ENCODE measurements around the gene ARHGAP21. TPM values are rescaled to one million over a fixed set of nuclear protein-coding genes. Genes with fewer than 3 reads are reported as not detected.

The ARHGAP21 gene
- total RNA-seq, 1 donor from 2014 or later = 100 TPM

DNA sequence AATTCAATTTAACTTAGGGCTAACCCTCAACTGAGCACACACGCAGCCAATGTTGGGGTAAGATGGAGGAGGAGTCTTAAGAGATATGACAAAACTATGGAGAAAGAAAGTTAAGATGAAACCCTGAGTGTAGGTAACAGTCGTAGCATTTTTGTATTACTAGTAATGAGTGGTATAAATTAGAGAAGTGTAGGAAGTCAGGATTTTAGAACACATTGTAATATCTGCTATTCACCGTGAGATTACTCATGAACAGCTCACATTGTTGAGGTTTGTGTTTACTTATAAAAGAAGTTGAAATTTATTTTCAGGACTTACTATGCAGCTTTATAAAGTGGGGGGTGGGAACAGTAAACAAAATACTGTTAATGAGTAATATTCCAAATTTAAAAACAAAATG, 107.2 kb downstream of the ARHGAP21 start:
- no peak overlapping the region for H3K27ac Mint-ChIP-seq (ENCODE audit: unreplicated experiment)
- TF ChIP-seq, protein P1, sequence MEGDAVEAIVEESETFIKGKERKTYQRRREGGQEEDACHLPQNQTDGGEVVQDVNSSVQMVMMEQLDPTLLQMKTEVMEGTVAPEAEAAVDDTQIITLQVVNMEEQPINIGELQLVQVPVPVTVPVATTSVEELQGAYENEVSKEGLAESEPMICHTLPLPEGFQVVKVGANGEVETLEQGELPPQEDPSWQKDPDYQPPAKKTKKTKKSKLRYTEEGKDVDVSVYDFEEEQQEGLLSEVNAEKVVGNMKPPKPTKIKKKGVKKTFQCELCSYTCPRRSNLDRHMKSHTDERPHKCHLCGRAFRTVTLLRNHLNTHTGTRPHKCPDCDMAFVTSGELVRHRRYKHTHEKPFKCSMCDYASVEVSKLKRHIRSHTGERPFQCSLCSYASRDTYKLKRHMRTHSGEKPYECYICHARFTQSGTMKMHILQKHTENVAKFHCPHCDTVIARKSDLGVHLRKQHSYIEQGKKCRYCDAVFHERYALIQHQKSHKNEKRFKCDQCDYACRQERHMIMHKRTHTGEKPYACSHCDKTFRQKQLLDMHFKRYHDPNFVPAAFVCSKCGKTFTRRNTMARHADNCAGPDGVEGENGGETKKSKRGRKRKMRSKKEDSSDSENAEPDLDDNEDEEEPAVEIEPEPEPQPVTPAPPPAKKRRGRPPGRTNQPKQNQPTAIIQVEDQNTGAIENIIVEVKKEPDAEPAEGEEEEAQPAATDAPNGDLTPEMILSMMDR (IDR thresholded peaks at IDR 0.05; ENCODE audit: unreplicated experiment) = no peak
- DNase-seq (ENCODE audit: low spot score) = no peak
- H3K4me3 Mint-ChIP-seq (ENCODE audit: unreplicated experiment) = no peak overlapping the region
- no peaks in the 10 kb centered on the region for H3K27me3 Mint-ChIP-seq (ENCODE audit: unreplicated experiment)
- H3K4me1 Mint-ChIP-seq (ENCODE audit: unreplicated experiment) = no peaks in the 10 kb centered on the region
- no peaks in the 10 kb centered on the region for H3K9me3 Mint-ChIP-seq (ENCODE audit: unreplicated experiment)
- peaks cover 12% of the 10 kb centered on the region for H3K36me3 Mint-ChIP-seq (ENCODE audit: low read depth, unreplicated experiment)

DNA sequence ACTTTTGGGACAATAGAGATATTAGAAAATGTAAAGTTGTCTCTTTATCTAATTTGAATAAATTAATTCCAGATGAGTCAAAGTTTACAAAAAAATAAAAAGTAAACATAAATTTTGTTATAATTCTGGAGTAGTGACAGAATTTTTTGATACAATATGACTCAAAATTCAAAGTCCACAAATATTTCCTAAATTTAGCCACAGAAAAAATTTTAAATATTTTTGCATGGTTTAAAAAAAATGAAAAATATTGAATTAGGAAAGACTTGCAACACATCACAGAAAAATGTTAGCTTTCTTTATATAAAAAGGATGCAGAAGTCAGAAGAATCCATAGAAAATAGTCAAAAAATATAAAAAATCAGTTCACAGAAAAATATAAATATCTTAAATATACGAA, 117.7 kb downstream of the ARHGAP21 start:
- H3K4me3 Mint-ChIP-seq (ENCODE audit: unreplicated experiment) = no peak overlapping the region
- H3K27me3 Mint-ChIP-seq (ENCODE audit: unreplicated experiment) = no peaks in the 10 kb centered on the region
- H3K36me3 Mint-ChIP-seq (ENCODE audit: low read depth, unreplicated experiment) = peaks cover 15% of the 10 kb centered on the region

DNA sequence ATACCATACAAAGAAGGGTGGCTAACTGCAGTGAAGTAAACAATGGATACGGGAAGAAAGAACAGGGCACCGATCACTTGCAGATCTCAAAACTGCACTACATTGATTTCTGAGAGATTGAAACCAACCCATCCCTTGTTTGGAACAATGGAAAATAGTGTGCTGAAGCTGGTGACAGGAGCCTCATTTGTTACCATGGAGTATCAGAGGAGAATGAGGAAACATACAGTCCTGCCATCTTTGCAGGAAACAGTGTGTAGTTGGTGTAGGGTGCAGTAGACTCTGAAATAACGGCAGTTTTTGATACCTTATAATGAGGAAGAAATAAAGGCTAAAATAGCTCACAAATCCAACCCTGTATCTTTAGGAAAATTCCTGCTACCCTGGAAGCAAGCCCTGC, 118.5 kb downstream of the ARHGAP21 start:
- DNase-seq (ENCODE audit: low spot score) = no peak
- TF ChIP-seq, protein P1 (IDR thresholded peaks at IDR 0.05; ENCODE audit: unreplicated experiment) = no peak
- H3K4me3 Mint-ChIP-seq (ENCODE audit: unreplicated experiment) = no peak overlapping the region
- no peak overlapping the region for H3K27ac Mint-ChIP-seq (ENCODE audit: unreplicated experiment)
- H3K27me3 Mint-ChIP-seq (ENCODE audit: unreplicated experiment) = no peaks in the 10 kb centered on the region
- peaks cover 21% of the 10 kb centered on the region for H3K36me3 Mint-ChIP-seq (ENCODE audit: low read depth, unreplicated experiment)
- no peaks in the 10 kb centered on the region for H3K9me3 Mint-ChIP-seq (ENCODE audit: unreplicated experiment)
- no peaks in the 10 kb centered on the region for H3K4me1 Mint-ChIP-seq (ENCODE audit: unreplicated experiment)

More for the DNA sequence above, 117.7 kb downstream of the ARHGAP21 start:
- no peak for DNase-seq (ENCODE audit: low spot score)
- no peaks in the 10 kb centered on the region for H3K9me3 Mint-ChIP-seq (ENCODE audit: unreplicated experiment)
- TF ChIP-seq, protein P1 (IDR thresholded peaks at IDR 0.05; ENCODE audit: unreplicated experiment) = no peak
- no peak overlapping the region for H3K27ac Mint-ChIP-seq (ENCODE audit: unreplicated experiment)
- H3K4me1 Mint-ChIP-seq (ENCODE audit: unreplicated experiment) = no peaks in the 10 kb centered on the region

DNA sequence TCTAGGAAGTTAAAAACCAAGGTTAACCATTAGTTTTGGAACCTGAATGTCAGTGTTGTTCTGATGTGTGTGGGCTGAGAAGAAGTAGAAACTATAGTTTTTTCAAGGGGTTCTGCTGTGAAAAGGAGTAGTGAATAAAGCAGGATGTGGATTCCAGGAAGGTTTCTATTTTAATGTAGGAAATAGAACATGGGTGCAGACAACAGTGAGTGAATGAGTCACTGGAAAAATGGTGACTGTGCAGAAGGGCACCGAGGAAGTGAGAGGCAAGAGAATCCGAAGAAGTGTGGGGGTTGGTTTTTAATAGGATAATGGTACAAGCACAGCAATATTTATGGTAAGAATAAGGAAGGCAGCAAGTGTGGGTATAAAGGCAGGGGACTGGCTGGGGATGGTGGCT, 120.4 kb downstream of the ARHGAP21 start:
- TF ChIP-seq, protein P1 (IDR thresholded peaks at IDR 0.05; ENCODE audit: unreplicated experiment) = no peak
- Mint-ChIP-seq H3K27ac (ENCODE audit: unreplicated experiment) (peak overlapping the region; percentile 37), H3K4me3 (ENCODE audit: unreplicated experiment) (peak overlapping the region; percentile 21), H3K4me1 (ENCODE audit: unreplicated experiment) (no peaks in the 10 kb centered on the region), H3K36me3 (ENCODE audit: low read depth, unreplicated experiment) (peaks cover 31% of the 10 kb centered on the region), H3K27me3 (ENCODE audit: unreplicated experiment) (no peaks in the 10 kb centered on the region), H3K9me3 (ENCODE audit: unreplicated experiment) (no peaks in the 10 kb centered on the region)
- no peak for DNase-seq (ENCODE audit: low spot score)

DNA sequence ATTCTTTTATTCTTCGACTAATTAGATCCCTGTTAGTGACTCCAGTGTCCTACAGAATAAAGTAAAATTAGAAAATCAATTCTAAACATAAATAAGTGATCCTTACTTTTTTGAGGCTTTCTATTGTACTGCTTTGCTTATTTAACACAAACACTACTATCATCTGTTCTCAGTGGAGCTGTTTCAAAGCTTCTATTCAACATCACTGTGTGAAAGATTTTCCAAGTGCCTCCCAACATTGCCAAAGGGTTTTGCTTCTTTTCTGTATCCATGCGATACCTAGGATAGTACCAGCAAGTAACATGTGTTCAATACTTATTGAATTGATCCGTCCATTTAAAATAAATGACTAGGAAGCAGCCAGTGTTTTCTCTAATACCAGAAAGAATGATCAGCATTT, 125.7 kb downstream of the ARHGAP21 start:
- H3K36me3 Mint-ChIP-seq (ENCODE audit: low read depth, unreplicated experiment) = peaks cover 32% of the 10 kb centered on the region

More for the DNA sequence above, 125.7 kb downstream of the ARHGAP21 start:
- TF ChIP-seq, protein P1 (IDR thresholded peaks at IDR 0.05; ENCODE audit: unreplicated experiment) = no peak
- Mint-ChIP-seq H3K4me1 (ENCODE audit: unreplicated experiment) (no peaks in the 10 kb centered on the region), H3K27ac (ENCODE audit: unreplicated experiment) (no peak overlapping the region), H3K27me3 (ENCODE audit: unreplicated experiment) (no peaks in the 10 kb centered on the region), H3K9me3 (ENCODE audit: unreplicated experiment) (no peaks in the 10 kb centered on the region), H3K4me3 (ENCODE audit: unreplicated experiment) (no peak overlapping the region)
- DNase-seq (ENCODE audit: low spot score) = no peak

Data from endothelial cell (in vitro differentiated cells).